HG03460 (cell line): Measurements from ENCODE around the gene RNF40.
"Not testable (repeated sequence)": the region's sequence is repeated elsewhere in the genome, so short reads cannot be mapped to it uniquely, and the experiment has no call there.

Source experiments
- ATAC-seq: cut with Tn5 transposase; IDR thresholded peaks from one replicate; pipeline ENCODE4 v1.9.1; 2021; ENCODE audit not compliant: unreplicated experiment

The RNF40 gene

GRCh38 chr16:30780549-30780948, 18.4 kb downstream of the RNF40 start:
- no peak for ATAC-seq

GRCh38 chr16:30782486-30783279, 20.6 kb downstream of the RNF40 start:
- ATAC-seq: no peak

DNA sequence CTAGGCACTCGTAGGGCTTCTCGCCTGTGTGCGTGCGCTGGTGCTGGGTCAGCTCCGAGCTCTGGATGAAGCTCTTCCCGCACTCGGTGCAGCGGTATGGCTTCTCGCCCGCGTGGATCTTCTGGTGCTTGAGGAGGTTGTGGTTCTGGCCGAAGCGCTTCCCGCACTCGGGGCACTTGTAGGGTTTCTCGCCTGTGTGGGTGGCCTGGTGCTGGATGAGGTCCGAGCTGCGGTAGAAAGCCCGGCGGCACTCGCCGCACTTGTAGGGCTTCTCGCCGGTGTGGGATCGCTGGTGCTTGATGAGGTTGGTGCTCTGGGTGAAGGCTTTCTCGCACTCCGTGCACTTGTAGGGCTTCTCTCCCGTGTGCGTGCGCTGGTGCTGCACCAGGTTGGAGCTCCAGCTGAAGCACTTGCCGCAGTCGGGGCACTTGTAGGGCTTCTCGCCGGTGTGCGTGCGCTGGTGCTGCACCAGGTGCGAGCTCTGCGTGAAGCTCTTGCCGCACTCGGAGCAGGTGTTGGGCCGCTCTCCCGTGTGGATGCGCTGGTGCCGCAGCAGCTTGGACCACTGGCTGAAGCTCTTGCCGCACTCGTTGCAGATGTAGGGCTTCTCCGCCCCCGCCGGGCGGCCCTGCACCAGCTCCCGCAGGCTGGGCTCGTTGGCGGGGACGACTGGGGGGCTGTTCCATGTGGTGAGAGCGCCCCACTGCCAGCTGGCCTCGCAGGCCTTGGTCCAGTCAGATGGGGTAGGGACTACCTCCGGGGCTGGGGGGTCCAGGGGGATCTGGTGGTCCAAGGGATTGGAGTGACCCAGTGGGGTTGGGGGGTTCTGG, 21.4 kb downstream of the RNF40 start:
- ATAC-seq: no peak

DNA sequence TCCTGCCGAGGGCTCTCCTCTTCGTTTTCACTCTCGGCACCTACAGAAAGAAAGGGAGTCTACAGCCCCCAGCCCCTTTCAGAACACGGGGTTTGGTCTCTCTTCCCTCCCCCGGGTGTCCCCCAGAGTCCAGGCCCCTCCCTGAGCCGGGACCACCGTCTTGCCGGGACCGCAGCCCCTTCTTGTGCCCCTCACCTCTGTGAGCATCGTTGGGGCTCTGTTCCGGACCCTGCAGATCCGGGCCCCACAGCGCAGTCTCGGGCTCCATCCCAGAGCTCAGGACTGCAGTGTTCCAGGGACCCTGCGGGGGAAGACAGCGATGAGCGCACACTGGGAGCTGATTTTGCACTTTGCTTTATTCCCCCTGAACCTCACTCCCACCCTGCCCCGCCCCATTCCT, 22.1 kb downstream of the RNF40 start:
- ATAC-seq: no peak

DNA sequence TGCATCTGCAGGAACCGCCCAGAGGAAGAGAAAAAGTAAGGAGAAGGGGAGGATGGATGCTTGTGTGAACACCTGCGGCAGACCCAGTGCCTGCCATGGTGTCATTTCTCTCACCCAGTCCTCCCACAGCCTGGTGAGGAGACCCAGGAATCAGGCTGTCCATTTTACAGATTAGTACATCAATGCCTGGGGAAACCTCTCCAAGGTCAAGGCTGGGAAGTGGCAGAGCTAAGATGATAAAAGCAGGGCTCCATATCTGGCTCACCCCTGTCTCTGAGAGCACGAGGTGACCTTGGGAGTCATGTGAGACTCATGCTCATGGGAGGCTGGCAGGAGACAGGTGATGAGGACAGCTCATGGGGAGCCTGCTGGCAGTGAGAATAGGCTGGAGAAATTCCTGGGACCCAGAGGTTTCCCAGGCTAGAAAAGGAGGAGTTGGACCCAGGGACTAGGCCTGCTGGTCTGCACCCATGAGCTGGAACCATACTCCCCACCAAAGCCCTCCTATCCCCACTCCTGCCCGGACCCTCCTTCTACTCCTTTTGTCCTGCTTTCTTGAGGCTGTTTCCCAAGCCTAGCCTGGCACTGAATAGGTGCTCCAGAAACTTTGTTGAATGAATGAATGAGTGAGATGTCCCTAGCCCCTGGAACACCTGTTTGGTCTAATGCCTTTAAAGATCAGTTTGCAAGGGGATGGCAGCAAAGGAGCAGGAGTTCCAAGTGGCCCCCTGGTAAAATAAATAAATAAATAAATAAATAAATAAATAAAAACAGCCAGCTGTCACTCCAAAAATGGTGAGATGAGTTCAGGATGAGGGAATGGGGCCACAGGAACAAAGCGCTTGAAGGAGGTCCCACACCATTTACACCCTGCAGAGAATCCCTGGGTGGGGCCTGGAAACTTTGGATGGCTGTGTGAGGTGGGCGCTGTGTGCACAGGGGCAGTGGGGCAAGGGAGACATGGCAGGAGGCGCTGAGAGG, 23.3 kb downstream of the RNF40 start:
- no peak for ATAC-seq

DNA sequence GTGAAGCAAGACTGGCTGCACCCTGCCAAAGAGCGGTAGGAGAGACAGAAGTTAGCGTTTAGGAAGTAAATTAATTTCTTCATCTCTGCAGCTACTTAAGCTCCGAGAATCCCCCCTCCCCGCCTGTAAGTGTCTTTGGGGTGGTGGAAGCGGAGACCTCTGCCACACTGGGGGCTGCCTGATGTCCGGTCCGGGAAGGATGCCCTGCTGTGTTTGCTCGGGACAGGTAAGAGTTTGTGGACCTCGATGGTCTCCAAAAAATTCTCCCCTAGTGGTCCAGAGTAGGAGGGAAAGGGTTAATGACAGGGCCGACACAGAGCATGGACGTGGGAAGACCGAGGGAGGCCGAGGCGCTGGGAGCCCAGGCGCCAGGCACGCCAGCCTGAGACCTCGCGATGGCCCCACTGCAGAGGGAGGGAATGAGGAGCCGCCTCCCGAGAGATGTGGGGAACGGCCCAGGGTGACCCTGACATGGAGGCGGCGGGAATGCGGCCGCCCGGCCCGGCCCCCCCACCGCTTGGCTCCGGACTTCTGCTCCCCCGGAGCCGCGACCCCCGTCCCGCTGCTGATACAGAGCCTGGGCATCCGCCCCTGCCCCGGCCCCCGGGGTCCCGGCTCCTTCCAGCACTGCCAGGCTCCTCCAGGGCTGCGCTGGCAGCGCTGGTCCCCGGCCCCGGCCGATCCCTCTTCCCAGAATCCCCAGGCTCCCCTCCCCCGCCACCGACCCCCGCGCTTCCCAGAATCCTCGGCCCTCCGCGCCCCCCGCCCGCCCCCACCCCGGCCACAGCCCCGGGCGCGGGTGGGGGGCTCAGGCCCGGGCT, 24.2 kb downstream of the RNF40 start:
- no peak for ATAC-seq

GRCh38 chr16:30786936-30787612, 25.0 kb downstream of the RNF40 start, which contains the start of gene ZNF629:
ZNF629 (minus strand) TSS chr16:30787205; CDS start chr16:30784482, 2,723 bp downstream.
- no peak for ATAC-seq

DNA sequence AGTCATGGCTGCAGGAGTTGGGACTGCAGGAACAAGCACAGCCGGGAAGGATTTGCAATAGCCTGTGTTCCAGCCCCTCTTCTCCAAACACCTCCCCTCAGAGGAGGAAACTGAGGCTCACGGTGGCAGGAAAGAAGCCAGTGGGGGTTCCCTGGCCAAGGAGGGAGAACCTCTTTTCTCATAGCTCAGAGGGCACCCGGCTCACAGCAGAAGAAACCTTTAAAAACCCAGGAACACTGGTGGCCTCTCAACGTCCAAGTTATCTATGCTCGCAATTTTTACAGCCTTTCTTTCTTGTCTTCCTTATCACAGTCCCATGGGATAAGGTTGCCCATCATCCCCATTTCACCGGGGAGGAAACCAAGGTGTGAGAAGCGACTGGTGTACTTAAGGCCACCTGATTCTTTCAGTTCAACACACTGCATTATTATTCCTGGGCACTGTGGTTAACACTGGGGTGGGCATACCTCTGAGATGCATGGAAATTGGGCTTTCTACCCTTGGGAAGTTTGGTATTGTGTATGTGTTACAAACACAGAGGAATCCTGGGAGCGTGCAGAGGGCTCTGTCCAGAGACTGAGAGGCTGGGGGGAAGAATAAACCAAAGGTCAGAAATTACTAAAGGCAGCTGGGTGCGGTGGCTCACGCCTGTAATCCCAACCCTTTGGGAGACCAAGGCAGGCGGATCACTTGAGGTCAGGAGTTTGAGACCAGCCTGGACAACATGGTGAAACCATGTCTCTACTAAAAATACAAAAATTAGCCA, 25.7 kb downstream of the RNF40 start:
- ATAC-seq: no peak

- no peak for ATAC-seq
These were observed 31.5 kb downstream of the RNF40 start for GRCh38 chr16:30793508-30794069.

GRCh38 chr16:30794634-30795033, 32.5 kb downstream of the RNF40 start:
- no peak for ATAC-seq

DNA sequence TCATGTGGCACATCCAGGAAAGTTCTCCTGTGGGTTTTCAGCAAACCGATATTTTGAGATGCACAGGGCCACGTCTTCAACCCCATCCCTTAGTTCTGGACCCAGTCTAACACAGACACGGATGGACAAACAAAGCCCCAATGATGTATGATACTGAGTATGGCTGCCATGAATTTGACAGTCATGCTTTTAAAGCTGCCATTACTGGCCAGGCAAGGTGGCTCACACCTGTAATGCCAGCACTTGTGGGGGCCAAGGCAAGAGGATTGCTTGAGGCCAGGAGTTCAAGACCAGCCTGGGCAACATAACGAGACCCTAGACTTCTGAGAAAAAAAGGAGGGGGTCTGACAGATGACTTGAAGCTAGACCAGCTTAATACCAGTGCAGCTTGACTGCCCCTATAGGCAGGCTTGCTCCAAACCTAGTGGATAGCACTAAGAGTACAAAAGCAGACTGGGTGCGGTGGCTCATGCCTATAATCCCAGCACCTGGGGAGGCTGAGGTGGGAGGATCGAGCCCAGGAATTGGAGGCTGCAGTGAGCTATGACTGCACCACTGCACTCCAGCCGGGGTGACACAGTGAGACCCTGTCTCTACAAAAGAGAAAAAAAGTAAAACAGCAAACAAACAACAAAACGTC, 35.7 kb downstream of the RNF40 start:
- ATAC-seq: no peak

DNA sequence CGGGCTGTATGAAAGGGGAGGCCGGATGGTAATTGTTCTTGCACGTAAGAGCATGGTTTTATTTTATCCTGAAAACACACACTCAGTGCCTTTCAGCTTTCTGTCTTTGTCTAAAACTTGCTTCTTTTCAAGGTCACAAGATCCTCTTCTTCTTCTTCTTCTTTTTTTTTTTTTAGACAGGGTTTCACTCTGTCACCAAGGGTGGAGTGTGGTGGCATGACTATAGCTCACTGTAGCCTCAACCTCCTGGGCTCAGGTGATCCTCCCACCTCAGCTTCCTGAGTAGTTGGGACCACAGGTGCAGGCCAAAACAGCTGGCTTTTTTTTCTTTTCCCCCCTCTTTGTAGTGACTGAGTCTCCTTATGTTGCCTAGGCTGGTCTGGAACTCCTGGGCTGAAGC, 40.8 kb downstream of the RNF40 start:
- no peak for ATAC-seq

DNA sequence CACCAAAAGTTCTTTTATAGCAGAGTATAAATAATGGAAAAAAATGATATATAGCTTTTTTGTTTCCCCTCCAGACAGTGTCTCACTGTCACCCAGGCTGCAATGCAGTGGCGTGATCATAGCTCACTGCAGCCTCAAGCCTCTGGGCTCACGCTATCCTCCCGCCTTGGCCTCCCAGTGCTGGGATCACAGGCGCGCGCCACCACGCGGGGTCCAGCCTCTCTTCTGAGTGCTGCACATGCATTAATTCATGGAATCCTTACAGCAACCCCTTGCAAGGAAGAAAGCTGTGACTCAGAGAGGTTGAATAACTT, 42.9 kb downstream of the RNF40 start:
- ATAC-seq: no peak

GRCh38 chr16:30805370-30806169, 43.4 kb downstream of the RNF40 start:
- ATAC-seq: peak; percentile 46

DNA sequence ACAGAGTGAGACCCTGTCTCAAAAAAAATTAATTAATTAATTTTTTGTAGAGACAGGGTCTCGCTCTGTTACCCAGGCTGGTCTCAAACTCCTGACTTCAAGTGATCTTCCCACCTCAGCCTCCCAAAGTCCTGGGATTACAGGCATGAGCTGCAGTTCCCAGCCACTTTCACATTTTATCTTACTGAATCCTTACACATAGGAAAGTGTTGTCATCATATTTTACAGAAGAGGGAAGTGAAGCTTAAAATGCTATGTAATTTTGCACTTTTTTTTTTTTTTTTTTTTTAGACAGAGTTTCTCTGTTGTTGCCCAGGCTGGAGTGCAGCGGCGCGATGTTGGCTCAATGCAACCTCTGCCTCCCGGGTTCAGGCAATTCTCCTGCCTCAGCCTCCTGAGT, 46.0 kb downstream of the RNF40 start:
- ATAC-seq: no peak

DNA sequence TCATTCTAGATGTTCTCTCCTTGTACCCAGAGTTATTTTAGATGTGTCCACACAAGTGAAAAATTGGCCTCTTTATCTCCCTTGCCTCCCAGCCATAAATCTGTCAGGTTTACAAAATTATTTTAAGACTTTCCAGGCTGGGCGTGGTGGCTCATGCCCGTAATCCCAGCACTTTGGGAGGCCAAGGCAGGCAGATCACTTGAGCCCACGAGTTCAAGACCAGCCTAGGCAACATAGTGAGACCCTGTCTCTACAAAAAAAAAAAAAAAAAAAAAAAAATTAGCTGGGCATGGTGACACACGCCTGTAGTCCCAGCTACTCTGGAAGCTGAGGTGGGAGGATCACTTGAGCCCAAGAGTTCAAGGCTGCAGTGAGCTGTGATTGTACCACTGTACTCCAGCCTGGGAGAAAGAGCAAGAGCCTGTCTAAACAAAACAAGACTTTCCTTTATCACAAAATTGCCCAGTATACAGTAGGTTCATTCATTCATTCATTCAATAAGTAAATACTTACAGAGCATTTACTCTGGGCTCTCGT, 46.8 kb downstream of the RNF40 start:
- ATAC-seq: not testable (repeated sequence)

GRCh38 chr16:30809675-30810074, 47.6 kb downstream of the RNF40 start:
- ATAC-seq: not testable (repeated sequence)
